Uterus (tissue), 2 donors: Measurements from ENCODE around the gene ADAMTS14.

Experiments
- POLR2A ChIP-seq, 2 donors: fragments of 450-650 bp; IDR thresholded peaks; one replicate each; pipeline ENCODE4 v1.6.1; 2016; ENCODE audit warnings: antibody characterized with exemption in 2 of 2, mild to moderate bottlenecking in 1 of 2, moderate library complexity in 1 of 2
- TF ChIP-seq, protein P1 (sequence below), 4 experiments: fragments of 200-600 bp in 2 of 4; fragments of 450-650 bp in 2 of 4; sonication (generic) in 2 of 4; IDR thresholded peaks; one replicate each; pipeline ENCODE4 v1.5.1; 2016 to 2019; ENCODE audit warnings: antibody characterized with exemption in 4 of 4, mild to moderate bottlenecking in 2 of 4, moderate library complexity in 1 of 4

DNA sequence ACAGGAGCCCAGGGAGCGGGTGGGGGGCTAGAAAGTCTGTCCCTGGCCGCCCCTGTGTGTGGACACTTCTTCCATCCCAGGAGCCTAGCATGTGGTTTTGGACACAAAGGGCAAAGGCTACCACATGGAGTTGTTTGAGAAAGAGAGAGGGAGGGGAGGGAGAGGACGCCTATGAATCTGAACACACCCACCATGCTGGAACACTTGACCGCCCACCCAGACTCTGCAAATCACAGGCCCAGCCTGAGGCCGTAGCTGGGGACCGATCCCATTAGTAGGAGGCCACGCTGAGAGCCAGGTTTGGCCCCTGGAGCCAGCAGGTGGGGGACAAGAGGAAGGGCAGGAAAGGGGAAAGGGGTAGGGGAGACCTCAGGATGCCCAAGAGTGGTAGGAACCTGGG is 39.6 kb downstream of the ADAMTS14 start:
- TF ChIP-seq, protein P1, sequence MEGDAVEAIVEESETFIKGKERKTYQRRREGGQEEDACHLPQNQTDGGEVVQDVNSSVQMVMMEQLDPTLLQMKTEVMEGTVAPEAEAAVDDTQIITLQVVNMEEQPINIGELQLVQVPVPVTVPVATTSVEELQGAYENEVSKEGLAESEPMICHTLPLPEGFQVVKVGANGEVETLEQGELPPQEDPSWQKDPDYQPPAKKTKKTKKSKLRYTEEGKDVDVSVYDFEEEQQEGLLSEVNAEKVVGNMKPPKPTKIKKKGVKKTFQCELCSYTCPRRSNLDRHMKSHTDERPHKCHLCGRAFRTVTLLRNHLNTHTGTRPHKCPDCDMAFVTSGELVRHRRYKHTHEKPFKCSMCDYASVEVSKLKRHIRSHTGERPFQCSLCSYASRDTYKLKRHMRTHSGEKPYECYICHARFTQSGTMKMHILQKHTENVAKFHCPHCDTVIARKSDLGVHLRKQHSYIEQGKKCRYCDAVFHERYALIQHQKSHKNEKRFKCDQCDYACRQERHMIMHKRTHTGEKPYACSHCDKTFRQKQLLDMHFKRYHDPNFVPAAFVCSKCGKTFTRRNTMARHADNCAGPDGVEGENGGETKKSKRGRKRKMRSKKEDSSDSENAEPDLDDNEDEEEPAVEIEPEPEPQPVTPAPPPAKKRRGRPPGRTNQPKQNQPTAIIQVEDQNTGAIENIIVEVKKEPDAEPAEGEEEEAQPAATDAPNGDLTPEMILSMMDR (IDR thresholded peaks at IDR 0.05) = no peak
- TF ChIP-seq POLR2A (IDR thresholded peaks at IDR 0.05) = no peak
